Measurements from ENCODE around the gene AFG3L2. TPM values are rescaled to one million over a fixed set of nuclear protein-coding genes. Genes with fewer than 3 reads are reported as not detected.

Gene AFG3L2
- total RNA-seq, 1 donor from 2014 or later, result 51.7 TPM

GRCh38 chr18:12359515-12359927, 17.5 kb downstream of the AFG3L2 start:
- Histone ChIP-seq H3K4me1 (no peaks in the 10 kb centered on the region), H3K27ac (no peak overlapping the region), H3K36me3 (no peaks in the 10 kb centered on the region)

GRCh38 chr18:12352188-12352587, 24.8 kb downstream of the AFG3L2 start:
- Histone ChIP-seq H3K4me2 (no peak overlapping the region), H3K36me3 (peaks cover 2% of the 10 kb centered on the region), H3K9ac (no peak overlapping the region), H3K9me3 (ENCODE audit: low read depth) (no peaks in the 10 kb centered on the region), H3K79me2 (ENCODE audit: low read depth) (no peaks in the 10 kb centered on the region), H3K4me1 (no peaks in the 10 kb centered on the region), H4K20me1 (ENCODE audit: low read depth) (no peaks in the 10 kb centered on the region), H3K4me3 (no peak overlapping the region), H3F3A (ENCODE audit: low read depth) (no peaks in the 10 kb centered on the region), H2AFZ (replicated peaks) (no peak overlapping the region), H3K27me3 (no peaks in the 10 kb centered on the region), H3K27ac (no peak overlapping the region)
- TF ChIP-seq EZH2 (IDR thresholded peaks at IDR 0.05) (no peak), EZH2phosphoT487 (IDR thresholded peaks at IDR 0.05) (no peak), CTCF (IDR thresholded peaks at IDR 0.05) (no peak)
- peaks cover 26% of the 10 kb centered on the region for H3K36me3 Mint-ChIP-seq
- DNase-seq (ENCODE audit: low spot score), result no peak
- no peak overlapping the region for H3K27ac Mint-ChIP-seq
- no peaks in the 10 kb centered on the region for H3K4me1 Mint-ChIP-seq
- no peaks in the 10 kb centered on the region for H3K9me3 Mint-ChIP-seq
- peaks cover 4% of the 10 kb centered on the region for H3K27me3 Mint-ChIP-seq (ENCODE audit: insufficient read depth, low read depth)
- no peak overlapping the region for H3K4me3 Mint-ChIP-seq

More at GRCh38 chr18:12359515-12359927, 17.5 kb downstream of the AFG3L2 start:
- no peaks in the 10 kb centered on the region for H3K4me1 Mint-ChIP-seq
- no peaks in the 10 kb centered on the region for H3F3A ChIP-seq (ENCODE audit: low read depth)
- no peak overlapping the region for H3K27ac Mint-ChIP-seq
- no peak overlapping the region for H3K4me2 ChIP-seq
- no peak overlapping the region for H3K9ac ChIP-seq
- no peak overlapping the region for H3K4me3 Mint-ChIP-seq
- DNase-seq (ENCODE audit: low spot score), result no peak
- peaks cover 4% of the 10 kb centered on the region for H4K20me1 ChIP-seq (ENCODE audit: low read depth)
- no peak overlapping the region for H3K4me3 ChIP-seq
- H3K9me3 Mint-ChIP-seq, result no peaks in the 10 kb centered on the region
- no peaks in the 10 kb centered on the region for H3K9me3 ChIP-seq (ENCODE audit: low read depth)
- no peak for TF ChIP-seq EZH2 (IDR thresholded peaks at IDR 0.05)
- no peak for TF ChIP-seq EZH2phosphoT487 (IDR thresholded peaks at IDR 0.05)
- TF ChIP-seq CTCF (IDR thresholded peaks at IDR 0.05), result no peak
- H3K36me3 Mint-ChIP-seq, result peaks cover 22% of the 10 kb centered on the region
- peaks cover 4% of the 10 kb centered on the region for H3K27me3 Mint-ChIP-seq (ENCODE audit: insufficient read depth, low read depth)
- H3K27me3 ChIP-seq, result no peaks in the 10 kb centered on the region
- H2AFZ ChIP-seq (replicated peaks), result no peak overlapping the region
- no peaks in the 10 kb centered on the region for H3K79me2 ChIP-seq (ENCODE audit: low read depth)

GRCh38 chr18:12347895-12348294, 29.1 kb downstream of the AFG3L2 start:
- Histone ChIP-seq H3K79me2 (ENCODE audit: low read depth) (no peaks in the 10 kb centered on the region), H3K27ac (no peak overlapping the region), H2AFZ (replicated peaks) (no peak overlapping the region), H3K4me1 (no peaks in the 10 kb centered on the region), H3F3A (ENCODE audit: low read depth) (no peaks in the 10 kb centered on the region), H3K27me3 (no peaks in the 10 kb centered on the region), H3K9me3 (ENCODE audit: low read depth) (no peaks in the 10 kb centered on the region), H3K4me2 (no peak overlapping the region), H3K4me3 (no peak overlapping the region), H3K9ac (no peak overlapping the region), H3K36me3 (peaks cover 2% of the 10 kb centered on the region), H4K20me1 (ENCODE audit: low read depth) (no peaks in the 10 kb centered on the region)
- TF ChIP-seq CTCF (IDR thresholded peaks at IDR 0.05) (no peak), EZH2 (IDR thresholded peaks at IDR 0.05) (no peak), EZH2phosphoT487 (IDR thresholded peaks at IDR 0.05) (no peak)
- no peak for DNase-seq (ENCODE audit: low spot score)
- no peak overlapping the region for H3K4me3 Mint-ChIP-seq
- H3K9me3 Mint-ChIP-seq, result no peaks in the 10 kb centered on the region
- H3K27me3 Mint-ChIP-seq (ENCODE audit: insufficient read depth, low read depth), result peaks cover 3% of the 10 kb centered on the region
- H3K4me1 Mint-ChIP-seq, result no peaks in the 10 kb centered on the region
- peaks cover 31% of the 10 kb centered on the region for H3K36me3 Mint-ChIP-seq
- H3K27ac Mint-ChIP-seq, result no peak overlapping the region

Measured in neural progenitor cell (in vitro differentiated cells).